HEK293 (cell line): ENCODE data around the gene MCHR1.

Experiments
- AEBP2 ChIP-seq: fragments of 450-650 bp; formaldehyde crosslinking; IDR thresholded peaks from 2 replicates; pipeline ENCODE4 v1.5.1; 2016; ENCODE audit warnings: missing biosample characterization, missing genetic modification characterization, borderline replicate concordance
- CTCF ChIP-seq: fragments of 450-650 bp; formaldehyde crosslinking; IDR thresholded peaks from 2 replicates; pipeline ENCODE4 v1.5.1; 2016; ENCODE audit warnings: missing biosample characterization, missing genetic modification characterization
- EGR2 ChIP-seq: fragments of 450-650 bp; formaldehyde crosslinking; IDR thresholded peaks from 2 replicates; pipeline ENCODE4 v1.5.1; 2016; ENCODE audit warnings: low read depth, missing biosample characterization, missing genetic modification characterization
- GLI2 ChIP-seq: fragments of 450-650 bp; formaldehyde crosslinking; IDR thresholded peaks from 2 replicates; pipeline ENCODE4; 2017; ENCODE audit warnings: missing biosample characterization, missing genetic modification characterization, low read depth, borderline replicate concordance
- HIC1 ChIP-seq: fragments of 450-650 bp; formaldehyde crosslinking; IDR thresholded peaks from 2 replicates; pipeline ENCODE4 v1.5.1; 2016; ENCODE audit warnings: missing biosample characterization, missing genetic modification characterization
- HOXD13 ChIP-seq: sonication (generic); formaldehyde crosslinking; IDR thresholded peaks from 2 replicates; pipeline ENCODE4 v1.8.0; 2022; ENCODE audit warnings: missing genetic modification reagents, borderline replicate concordance
- KLF8 ChIP-seq: fragments of 450-650 bp; formaldehyde crosslinking; IDR thresholded peaks from 2 replicates; pipeline ENCODE4 v1.5.1; 2016; ENCODE audit warnings: missing biosample characterization, missing genetic modification characterization
- PATZ1 ChIP-seq: fragments of 450-650 bp; formaldehyde crosslinking; IDR thresholded peaks from 2 replicates; pipeline ENCODE4 v1.5.1; 2016; ENCODE audit warnings: missing biosample characterization, missing genetic modification characterization
- SALL2 ChIP-seq: fragments of 450-650 bp; formaldehyde crosslinking; IDR thresholded peaks from 2 replicates; pipeline ENCODE4 v1.5.0; 2017; ENCODE audit warnings: missing biosample characterization, mild to moderate bottlenecking, missing genetic modification characterization, borderline replicate concordance
- TRIM28 ChIP-seq: IDR thresholded peaks from 2 replicates; pipeline ENCODE4 v1.6.1; 2011; ENCODE audit warnings: low read length, control low read depth, borderline replicate concordance
- ZBTB20 ChIP-seq: fragments of 450-650 bp; formaldehyde crosslinking; IDR thresholded peaks from 2 replicates; pipeline ENCODE4 v1.5.1; 2016; ENCODE audit warnings: missing biosample characterization, missing genetic modification characterization
- ZFP69B ChIP-seq: fragments of 450-650 bp; formaldehyde crosslinking; IDR thresholded peaks from 2 replicates; pipeline ENCODE4 v1.5.1; 2016; ENCODE audit warnings: missing biosample characterization, missing genetic modification characterization
- ZNF157 ChIP-seq: fragments of 450-650 bp; formaldehyde crosslinking; IDR thresholded peaks from 2 replicates; pipeline ENCODE4 v1.5.1; 2016; ENCODE audit warnings: missing biosample characterization, missing genetic modification characterization
- ZNF169 ChIP-seq: fragments of 450-650 bp; formaldehyde crosslinking; IDR thresholded peaks from 2 replicates; pipeline ENCODE4 v1.5.1; 2016; ENCODE audit warnings: missing biosample characterization, missing genetic modification characterization
- ZNF174 ChIP-seq: fragments of 450-650 bp; formaldehyde crosslinking; IDR thresholded peaks from 2 replicates; pipeline ENCODE4 v1.5.0; 2017; ENCODE audit warnings: missing biosample characterization, mild to moderate bottlenecking, missing genetic modification characterization
- ZNF239 ChIP-seq: fragments of 450-650 bp; formaldehyde crosslinking; IDR thresholded peaks from 2 replicates; pipeline ENCODE4 v1.5.1; 2016; ENCODE audit warnings: missing biosample characterization, missing genetic modification characterization
- ZNF341 ChIP-seq: fragments of 450-650 bp; formaldehyde crosslinking; IDR thresholded peaks from 2 replicates; pipeline ENCODE4; 2016; ENCODE audit warnings: low read depth, missing biosample characterization, missing genetic modification characterization
- ZNF433 ChIP-seq: fragments of 450-650 bp; formaldehyde crosslinking; IDR thresholded peaks from 2 replicates; pipeline ENCODE4 v1.5.1; 2016; ENCODE audit warnings: missing biosample characterization, missing genetic modification characterization, low read depth
- ZNF48 ChIP-seq: fragments of 450-650 bp; formaldehyde crosslinking; IDR thresholded peaks from 2 replicates; pipeline ENCODE4 v1.5.1; 2016; ENCODE audit warnings: missing biosample characterization, missing genetic modification characterization
- ZNF518A ChIP-seq: fragments of 450-650 bp; formaldehyde crosslinking; conservative IDR thresholded peaks from 2 replicates; pipeline ENCODE4 v1.5.1; 2016; ENCODE audit warnings: low read depth, missing biosample characterization, missing genetic modification characterization
- ZNF561 ChIP-seq: fragments of 450-650 bp; IDR thresholded peaks from 2 replicates; pipeline ENCODE4 v1.5.1; 2018; ENCODE audit warnings: missing biosample characterization, missing genetic modification characterization, borderline replicate concordance
- ZNF585B ChIP-seq: fragments of 450-650 bp; formaldehyde crosslinking; IDR thresholded peaks from 2 replicates; pipeline ENCODE4 v1.5.1; 2016; ENCODE audit warnings: missing biosample characterization, missing genetic modification characterization
- ZNF621 ChIP-seq: fragments of 450-650 bp; formaldehyde crosslinking; IDR thresholded peaks from 2 replicates; pipeline ENCODE4 v1.5.1; 2017; ENCODE audit warnings: missing biosample characterization, missing genetic modification characterization
- ZNF626 ChIP-seq: fragments of 450-650 bp; sonication (Bioruptor Pico); formaldehyde crosslinking; IDR thresholded peaks from 2 replicates; pipeline ENCODE4 v1.5.1; 2018; ENCODE audit warnings: missing biosample characterization, missing genetic modification characterization, inconsistent platforms
- ZSCAN16 ChIP-seq: fragments of 450-650 bp; formaldehyde crosslinking; IDR thresholded peaks from 2 replicates; pipeline ENCODE4 v1.5.1; 2016; ENCODE audit warnings: missing biosample characterization, missing genetic modification characterization
- ZSCAN4 ChIP-seq: fragments of 450-650 bp; formaldehyde crosslinking; IDR thresholded peaks from 2 replicates; pipeline ENCODE4 v1.5.1; 2017; ENCODE audit warnings: missing biosample characterization, missing genetic modification characterization

Gene MCHR1

GRCh38 chr22:40636380-40637182 is 42.7 kb upstream of the MCHR1 start, which contains the start of gene MRTFA (continued):
- no peak for TF ChIP-seq AEBP2
- TF ChIP-seq TRIM28 = no peak
- no peak for TF ChIP-seq ZNF157 (tag by site-specific recombination)
- TF ChIP-seq GLI2 (tag by site-specific recombination) = no peak
- TF ChIP-seq ZNF169 = no peak
- TF ChIP-seq ZNF561 (tag by site-specific recombination) = peak; percentile 42; the same call in 1 of the 2 replicates
- no peak for TF ChIP-seq ZNF48 (tag by site-specific recombination)
- TF ChIP-seq ZNF341 (tag by site-specific recombination) = peak; percentile 70
- peak; percentile 66 for TF ChIP-seq EGR2 (tag by site-specific recombination)
- TF ChIP-seq ZNF585B (tag by site-specific recombination) = no peak
- peak; percentile 21; the same call in 1 of the 2 replicates for TF ChIP-seq ZSCAN4 (tag by site-specific recombination)
- no peak for TF ChIP-seq ZNF621 (tag by site-specific recombination)
- no peak for TF ChIP-seq ZNF433
- TF ChIP-seq CTCF (tag by site-specific recombination) = peak; percentile 53; the same call in 1 of the 2 replicates
- no peak for TF ChIP-seq ZNF239 (tag by site-specific recombination)
- no peak for TF ChIP-seq HIC1
- TF ChIP-seq HOXD13 (CRISPR knock-in tag) = no peak
- TF ChIP-seq KLF8 (tag by site-specific recombination) = peak; percentile 88
- TF ChIP-seq ZNF174 (tag by site-specific recombination) = no peak
- peak; percentile 100 for TF ChIP-seq ZFP69B (tag by site-specific recombination)
- TF ChIP-seq ZNF518A (tag by site-specific recombination) = no peak
- no peak for TF ChIP-seq SALL2
- TF ChIP-seq ZSCAN16 (tag by site-specific recombination) = 0 out of 2 replicates have a peak, but pooled peaks have one; percentile 21
- no peak for TF ChIP-seq ZNF626
- peak; percentile 52; the same call in 1 of the 2 replicates for TF ChIP-seq ZBTB20
- peak; percentile 53; the same call in 1 of the 2 replicates for TF ChIP-seq PATZ1 (tag by site-specific recombination)
